NCI-H2196 treated with DMSO at 0.1 percent for 48 hours (cell line): ENCODE data around the gene ADARB2.

Source experiments
- DNase-seq: peaks from one replicate; lab custom pipeline; 2025; ENCODE audit not compliant: unreplicated experiment; lab: John Stamatoyannopoulos, UW

ADARB2 gene

DNA sequence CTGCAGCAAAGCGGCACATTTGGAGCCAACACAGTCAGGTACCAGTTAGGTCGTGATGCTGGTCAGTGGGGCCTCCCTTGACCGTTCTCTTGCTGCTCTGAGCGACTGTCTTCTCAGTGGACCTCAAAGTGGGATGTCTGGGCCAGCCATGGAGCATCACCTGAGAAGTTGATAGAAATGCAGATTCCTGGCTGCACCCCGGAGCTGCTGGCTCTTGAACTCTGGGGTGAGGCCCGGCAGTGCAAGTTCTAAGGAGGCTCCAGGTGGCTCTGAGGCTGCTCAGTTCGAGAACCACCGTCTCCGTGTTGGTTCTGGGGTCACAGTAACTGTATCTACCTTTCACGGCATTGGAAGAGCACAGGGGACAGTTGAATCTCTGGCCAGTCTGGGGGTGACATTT is 533.6 kb downstream of the ADARB2 start:
- DNase-seq: no peak

DNA sequence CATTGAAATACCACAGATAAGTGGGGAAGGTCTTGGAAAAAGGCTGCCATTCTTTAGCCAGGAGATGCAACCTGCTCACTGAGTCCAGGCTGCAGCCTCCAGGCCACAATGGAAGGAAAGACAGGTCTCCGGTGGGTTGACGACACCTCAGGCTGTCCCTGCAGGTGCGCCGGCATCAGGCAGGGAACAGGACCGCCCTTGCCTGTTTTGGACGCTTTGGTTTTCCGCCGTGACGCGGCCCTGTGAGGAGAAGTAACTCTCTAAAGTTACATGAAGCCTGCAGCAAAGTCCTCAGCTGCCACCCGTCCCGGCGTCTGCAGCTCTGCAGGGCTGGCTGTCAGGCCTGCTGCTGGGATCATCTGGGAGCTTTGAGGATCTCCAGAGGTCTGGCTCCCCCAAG is 534.1 kb downstream of the ADARB2 start:
- DNase-seq: no peak

DNA sequence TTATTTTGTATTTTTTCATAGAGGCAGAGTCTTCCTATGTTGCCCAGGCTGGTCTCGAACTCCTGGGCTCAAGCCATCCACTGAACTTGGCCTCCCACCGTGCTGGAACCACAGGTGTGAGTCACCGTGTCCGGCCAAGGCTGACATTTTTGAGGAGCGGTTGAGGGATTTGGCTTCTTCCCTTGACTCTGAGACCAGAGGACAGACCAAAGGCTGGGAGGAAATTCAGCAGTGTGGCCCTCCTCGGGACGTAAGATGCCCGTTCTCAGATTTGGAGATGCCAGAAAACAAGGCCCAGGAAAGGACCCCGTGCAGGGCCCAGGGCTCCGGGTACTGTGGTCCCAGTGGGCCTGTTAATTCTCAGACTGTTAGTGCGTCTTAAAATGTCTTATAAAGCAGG is 535.0 kb downstream of the ADARB2 start:
- no peak for DNase-seq

DNA sequence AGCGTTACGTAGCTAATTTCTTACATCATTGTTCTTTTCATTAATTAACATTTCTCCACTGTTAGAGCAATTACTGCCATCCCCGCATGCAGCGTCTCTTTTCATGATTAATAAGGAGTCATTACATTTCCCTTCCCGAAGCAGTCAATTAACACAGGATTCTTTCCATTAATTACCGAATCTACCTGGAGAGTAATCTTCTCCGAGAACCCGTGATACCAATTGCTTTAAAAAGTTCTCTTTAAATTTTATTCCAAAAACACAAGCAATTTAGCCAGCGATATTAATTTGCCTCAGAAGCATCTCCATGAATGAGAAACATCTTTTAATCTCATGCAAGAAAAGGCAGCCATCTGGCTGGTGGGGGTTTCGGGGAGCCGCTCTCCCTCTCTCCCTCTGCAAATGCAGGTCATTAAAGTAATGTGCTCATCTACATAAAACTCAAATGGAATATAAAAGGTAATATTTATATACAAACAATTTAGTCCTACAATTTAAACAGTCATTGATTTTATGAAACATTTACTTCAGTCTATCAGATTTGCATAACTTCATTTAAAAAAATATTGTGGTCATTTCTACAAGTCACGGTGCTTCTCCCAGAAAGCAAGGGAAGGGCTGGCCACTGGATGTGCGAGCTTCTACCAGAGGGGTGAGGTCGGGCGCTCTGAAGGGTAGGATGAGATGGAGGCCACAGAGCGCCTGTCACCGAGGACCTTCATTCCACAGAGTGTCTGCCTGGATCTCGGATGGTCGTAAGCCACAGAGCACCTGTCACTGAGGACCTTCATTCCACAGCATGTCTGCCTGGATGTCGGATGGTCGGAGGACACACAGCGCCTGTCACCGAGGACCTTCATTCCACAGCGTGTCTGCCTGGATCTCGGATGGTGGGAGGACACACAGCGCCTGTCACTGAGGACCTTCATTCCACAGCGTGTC is 536.2 kb downstream of the ADARB2 start:
- no peak for DNase-seq

DNA sequence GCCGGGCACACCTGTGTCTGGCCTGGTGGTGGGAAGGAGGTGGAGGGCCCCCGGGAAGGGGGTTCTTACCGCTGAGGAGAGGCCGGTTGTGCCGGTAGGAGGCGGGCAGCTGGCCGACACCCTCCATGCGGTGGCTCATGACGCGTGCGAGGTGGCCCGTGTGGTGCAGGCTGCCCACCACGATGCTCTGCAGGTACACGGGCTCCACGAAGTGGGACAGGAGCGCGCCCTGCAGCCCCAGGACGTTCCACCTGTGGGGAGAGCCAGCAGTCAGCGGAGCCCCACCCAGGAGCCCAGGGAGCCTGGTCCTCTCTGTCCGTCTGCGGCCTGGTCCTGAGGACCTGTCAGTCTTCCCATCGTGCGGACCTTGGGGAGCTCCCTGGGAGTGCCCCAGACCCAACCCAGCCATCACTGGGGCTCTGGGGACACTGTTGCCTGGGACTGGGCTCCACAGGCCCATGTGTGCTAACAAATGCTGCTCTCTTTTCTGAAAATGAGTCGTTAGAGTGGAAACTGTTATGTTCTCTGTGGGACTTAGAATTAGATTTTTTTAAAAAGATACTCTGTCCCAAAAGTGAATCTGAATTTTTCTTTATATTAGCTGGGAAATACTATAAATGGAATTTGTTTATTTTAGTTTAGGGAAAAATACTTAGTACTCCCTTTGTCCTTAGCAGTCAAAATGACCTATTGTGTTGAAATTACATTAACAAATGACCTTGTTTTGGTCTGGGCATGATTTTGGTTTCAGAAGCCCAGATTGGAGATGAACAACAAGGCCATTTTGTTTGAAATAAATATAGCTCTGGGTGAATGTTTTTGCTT is 537.2 kb downstream of the ADARB2 start:
- no peak for DNase-seq

DNA sequence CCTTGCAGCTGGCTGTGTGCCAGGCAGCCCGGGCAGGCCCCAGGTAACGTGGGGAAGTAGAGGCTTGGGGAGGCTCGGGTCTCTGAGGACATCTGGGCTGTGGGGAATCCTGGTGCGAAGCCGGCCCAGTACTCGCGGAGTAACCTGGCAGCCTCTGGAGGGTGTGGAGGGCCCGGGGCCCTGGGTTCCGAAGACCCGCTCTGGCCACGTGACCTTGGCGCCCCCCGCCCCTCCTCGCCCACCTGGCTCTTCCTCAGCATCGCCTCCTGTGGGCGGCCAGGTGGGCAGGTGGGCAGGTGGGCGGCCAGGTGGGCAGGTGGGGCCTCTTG is 538.0 kb downstream of the ADARB2 start:
- DNase-seq: no peak

DNA sequence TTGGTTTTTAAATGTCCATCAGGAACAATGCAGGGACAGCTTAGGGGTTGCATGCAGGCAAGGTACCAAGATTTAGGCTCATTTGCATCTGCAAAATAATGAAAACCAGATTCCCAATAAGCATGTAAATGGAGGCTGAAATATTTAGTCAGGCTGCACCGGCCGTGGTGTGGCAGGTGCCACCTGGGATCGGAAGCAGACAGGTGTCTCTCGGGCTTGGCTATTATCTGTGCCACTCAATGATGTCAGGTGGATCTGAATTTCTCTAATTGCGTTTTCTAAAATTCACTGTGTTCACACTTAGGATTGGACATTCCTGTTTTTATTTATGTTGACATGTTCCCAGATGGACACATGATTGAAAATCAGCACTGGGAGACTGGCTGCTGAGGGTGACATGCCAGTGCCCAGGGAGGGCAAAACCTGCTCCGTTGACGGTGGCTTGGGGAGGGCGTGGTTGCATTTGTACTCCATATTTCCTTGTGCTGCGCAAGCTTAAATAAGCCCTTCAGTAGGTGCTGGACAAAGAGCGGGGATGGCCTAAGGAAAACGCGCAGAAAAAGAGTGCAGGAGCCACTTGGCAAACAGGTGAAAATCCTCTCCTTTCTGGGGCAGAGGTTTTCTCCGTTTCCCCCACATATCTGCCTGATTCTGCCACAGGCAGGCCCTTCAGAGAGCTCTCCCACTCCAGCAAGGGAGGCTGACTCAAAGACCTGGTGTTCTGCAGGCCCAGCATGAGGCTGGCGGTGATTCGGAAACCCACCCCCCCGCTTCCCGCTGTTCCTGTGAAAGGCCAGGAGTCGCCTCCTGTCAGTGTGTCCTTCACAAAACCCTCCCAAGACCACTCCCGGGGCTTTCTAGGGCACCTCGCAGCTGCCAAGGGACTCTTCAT is 538.6 kb downstream of the ADARB2 start:
- no peak for DNase-seq

DNA sequence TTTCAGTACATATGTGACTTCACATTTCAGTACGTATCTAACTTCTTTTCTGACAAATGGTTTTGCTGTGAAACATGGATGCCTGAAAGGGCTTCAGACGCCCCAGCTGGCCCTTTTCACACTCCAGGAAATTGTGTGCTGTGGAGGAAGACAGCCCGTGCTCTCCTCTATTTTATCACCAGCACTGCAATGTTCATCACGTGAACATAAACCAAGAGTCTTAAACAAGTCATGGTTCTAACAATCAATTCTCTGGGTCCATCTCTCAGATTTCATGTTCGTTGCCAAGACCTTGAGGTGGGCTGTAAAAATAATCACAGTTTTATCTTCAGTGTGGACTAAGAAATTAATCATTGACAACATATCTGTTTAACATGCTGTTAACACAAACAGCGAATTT is 539.9 kb downstream of the ADARB2 start:
- DNase-seq: no peak

DNA sequence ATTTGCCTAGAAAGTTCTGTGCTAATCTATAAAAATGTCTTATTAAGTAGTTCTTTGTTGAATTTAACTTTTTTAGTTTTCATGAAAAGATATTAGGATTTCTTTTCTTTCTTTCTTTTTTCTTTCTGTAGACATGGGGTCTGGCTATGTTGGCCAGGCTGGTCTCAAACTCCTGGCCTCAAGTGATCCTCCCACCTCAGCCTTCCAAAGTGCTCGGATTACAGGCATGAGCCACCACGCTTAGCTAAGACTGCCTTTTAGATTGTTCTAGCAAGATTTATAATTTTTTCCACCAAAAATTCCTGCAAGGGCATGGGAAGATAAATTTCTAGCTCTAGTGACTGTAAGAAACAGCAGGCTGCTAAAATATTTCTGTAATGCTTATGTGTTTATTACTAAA is 540.7 kb downstream of the ADARB2 start:
- no peak for DNase-seq

DNA sequence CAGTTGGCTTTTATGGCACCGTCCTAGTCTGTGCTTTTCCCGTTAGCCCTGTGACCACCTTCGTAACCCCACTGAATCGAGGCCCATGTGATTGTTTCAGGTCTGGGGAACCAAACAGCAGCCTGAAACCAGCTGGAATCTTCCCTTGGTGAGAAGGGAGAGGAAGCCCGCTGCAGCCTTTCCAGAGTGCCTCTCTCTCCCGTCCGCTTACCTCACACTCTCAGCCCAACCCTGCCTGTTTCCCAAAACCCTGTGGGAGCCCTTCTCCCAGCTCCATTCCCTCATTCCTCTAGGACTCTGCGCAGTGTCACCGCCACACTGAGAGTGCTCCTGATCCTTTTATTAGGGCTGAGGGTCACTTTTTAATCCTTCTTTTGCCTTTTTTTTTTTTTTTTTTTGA is 541.5 kb downstream of the ADARB2 start:
- DNase-seq: no peak

DNA sequence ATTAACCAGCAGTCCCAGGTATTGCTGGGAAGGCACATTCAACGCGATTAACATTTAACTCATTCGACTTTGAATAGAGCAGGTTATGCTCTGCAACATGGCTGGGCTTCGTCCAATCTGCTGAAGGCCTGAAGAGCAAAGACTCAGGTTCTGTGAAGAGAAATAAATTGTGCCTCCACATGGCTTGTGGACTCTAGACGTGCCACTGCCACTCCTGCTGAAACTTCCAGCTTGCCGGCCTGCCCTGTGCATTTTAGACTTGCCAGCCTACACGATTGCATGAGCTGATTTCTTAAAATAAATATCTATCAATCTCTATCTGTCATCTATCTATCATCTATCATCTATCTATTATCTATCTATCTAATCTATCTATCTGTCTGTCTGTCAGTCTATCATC is 543.2 kb downstream of the ADARB2 start:
- DNase-seq: no peak

DNA sequence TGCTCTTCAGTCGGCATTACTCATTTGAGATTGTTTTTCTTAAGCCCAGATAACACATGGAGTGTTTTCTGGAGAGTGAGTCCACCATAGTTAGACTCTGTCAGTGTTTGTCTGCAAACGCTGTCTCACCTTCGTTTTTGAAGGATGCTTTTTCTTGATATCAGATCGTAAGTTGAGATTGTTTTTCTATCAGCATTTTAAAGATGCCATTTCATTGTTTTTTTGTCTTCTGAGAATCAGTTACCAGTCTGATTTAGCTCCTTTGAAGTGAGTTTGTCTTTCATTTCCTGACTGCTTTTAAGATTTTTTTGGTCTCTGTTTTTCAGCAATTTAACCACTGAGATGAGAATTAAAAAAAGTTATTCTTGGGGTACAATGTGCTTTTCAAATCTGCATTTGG is 543.8 kb downstream of the ADARB2 start:
- DNase-seq: no peak

DNA sequence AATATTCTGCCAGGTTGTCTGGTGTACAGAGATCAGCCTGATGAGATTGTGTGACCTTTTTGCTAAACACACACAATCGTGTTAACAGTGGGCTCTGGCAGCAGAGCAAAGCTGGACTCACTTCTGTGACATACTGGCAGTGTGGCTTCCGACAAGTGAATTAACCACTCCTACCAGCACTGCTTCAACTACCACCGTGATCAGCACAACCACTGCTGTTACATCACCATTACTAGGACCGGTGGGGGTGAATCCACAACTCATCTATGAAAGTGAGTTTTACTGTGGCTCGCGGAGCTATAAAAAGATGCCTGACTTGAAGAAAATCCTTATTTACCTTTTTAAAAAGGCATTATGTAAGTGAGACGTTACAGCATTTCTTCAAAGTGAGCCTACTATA is 545.6 kb downstream of the ADARB2 start:
- no peak for DNase-seq

DNA sequence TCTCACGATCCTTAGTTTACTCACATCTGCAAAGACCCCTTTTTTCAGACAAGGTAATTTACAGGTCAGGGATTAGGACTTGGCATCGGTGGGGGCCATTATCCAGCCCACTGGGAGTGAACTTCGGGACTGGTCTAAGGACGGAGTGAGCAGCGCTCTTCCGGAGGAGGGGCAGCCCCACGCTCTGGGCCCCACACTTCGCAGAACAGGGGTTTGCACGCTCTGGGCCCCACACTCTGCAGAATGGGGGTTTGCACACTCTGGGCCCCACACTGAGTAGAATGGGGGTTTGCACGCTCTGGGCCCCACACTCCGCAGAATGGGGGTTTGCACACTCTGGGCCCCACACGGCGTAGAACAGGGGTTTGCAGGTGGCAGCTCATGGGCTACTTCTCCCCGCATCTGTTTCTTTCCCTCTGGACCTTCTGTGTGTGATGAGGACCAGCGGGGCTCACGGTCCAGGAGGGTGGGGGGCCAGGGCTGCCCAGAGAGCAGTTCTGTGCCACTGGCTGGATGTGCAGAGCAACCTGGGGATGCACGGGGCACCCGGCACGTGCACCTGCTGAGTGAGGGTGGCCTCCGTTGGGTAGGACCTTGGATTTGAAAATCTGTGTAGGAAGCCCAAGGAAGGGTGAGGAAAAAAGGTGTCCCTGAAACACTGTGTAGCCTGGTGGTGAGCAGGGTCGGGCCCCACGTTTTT is 546.4 kb downstream of the ADARB2 start:
- DNase-seq: no peak

DNA sequence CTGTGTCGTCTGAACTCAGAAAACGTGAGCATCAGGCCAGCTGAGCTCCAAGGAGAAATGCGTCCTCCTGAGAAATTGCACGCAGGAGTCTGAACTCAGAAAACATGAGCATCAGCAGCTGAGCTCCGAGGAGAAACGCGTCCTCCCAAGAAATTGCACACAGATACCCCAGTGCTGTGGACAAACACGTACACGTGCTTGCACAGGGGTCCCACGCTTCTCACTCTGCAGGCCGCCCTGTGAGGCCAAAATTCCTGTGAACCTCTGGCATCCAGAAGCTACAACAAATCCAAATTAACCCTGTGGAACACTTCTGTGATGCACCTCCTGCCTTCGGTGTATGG is 547.3 kb downstream of the ADARB2 start:
- DNase-seq: no peak

DNA sequence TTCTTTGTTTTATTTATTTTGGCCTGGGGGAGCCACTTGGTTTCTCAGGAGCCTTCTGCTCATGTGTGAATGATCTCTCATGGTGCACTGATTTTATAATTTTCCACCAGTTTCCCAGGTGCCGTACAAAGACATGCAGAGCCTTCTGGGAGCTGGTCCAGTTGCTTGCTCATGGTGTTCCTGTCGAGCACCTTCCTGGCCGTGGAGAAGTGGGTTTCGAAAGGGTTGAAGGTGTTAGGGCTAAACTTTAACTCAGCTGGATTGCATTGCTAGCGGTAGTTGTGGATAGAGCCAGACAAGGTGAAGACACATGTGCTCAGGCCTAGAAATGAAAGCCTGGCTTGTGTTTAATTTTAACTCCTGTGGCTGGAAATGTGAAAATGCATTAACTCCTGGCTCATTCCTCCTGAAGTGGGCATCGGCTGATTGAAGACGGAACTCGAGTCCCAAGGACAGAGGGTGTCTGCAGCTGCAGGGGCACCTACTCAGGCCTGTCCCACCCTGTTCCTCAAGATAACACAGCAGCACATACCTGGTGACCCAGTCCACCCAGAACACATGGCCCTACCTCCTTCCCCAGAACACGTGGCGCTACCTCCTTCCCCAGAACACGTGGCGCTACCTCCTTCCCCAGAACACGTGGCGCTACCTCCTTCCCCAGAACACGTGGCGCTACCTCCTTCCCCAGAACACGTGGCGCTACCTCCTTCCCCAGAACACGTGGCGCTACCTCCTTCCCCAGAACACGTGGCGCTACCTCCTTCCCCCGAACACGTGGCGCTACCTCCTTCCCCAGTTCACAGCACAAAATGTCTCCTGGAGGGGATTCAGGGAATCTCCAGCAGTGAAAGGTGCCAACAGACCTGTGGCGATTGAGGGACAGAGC is 547.9 kb downstream of the ADARB2 start:
- DNase-seq: no peak

DNA sequence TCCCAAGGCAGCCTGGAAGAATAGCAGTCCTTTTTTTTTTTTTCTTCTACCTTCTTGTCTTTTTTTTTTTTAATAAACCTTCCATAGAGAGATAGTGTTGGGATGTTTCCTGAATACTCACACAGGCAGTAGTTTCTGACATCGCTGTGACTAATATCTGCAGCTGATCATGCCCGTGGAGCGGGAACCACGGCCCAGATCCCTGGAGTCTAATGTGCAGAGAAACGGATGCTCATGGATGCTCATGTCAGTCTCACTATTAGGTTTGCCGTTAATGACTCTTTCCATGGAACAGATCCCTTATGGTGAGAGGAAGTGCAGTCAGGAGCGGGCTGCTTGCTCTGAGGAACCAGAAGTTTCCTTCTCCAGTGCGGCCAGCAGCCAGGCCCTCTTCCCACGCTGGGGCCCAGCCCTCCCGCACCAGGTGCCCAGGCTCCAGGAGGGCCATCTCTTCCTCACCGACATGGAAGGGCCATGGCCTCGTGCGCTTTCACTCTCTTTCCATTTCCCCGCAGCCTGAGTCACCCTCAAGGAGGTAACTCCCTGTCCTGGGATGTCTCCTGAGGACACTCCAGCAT is 548.7 kb downstream of the ADARB2 start:
- no peak for DNase-seq

DNA sequence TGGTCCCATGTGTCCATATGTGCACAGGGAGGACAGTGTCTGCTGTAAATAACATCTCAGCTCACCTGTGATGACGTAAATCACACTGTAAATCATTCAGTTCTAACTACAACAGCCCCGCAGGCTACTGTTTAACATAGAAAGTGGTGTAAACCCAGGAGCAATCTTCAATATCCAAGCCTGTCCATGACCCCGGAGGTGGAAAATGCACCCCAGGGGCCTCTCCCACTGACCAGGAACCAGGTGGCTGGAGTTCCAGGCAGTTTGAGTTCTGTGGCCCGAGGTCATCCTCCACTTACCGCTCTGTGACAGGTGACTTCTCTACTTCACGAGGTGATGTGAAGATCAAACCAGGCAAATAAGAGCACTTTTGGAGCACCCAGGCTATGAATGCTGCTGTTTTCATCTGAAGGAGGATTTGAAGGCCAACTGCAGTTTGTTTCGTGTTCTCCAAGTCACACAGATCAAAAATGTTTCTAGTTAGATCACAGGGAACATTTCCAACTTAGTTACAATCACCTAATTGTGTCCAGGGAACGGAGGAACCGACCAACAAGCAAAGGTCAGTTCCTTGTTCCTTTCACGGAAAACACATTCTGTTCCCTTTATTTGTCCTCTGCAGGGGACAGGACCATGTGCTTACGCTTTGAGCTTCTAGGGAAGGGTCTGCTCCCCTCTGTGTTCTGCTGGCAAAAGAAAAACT is 549.3 kb downstream of the ADARB2 start:
- no peak for DNase-seq
